Right kidney (tissue), 1 donor: Measurements from ENCODE around the gene NOL4L.

Source experiments
- DNase-seq: peaks from one replicate; pipeline ENCODE4 v3.0.0-alpha.2; 2016

The NOL4L gene

DNA sequence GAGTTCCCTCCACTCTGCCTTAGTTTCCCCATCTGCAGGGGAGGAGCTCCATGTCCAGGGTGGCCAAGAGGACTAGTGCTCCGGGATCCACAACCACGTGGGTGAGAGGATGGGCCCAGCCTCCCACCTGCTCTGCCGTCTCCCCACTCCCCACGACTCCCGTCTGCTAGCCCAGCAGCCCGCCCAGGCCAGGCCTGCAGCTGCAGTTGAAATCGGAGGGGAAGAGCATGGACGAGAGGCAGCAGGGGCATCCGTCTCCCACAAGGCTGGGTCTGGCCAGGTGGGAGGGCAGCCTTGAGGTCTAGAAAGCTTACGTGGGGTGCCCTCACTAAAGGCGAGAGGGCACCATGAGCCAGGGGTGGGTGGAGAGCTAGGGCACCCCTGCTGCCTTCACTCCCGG lies 8.6 kb downstream of the NOL4L start:
- DNase-seq: no peak

DNA sequence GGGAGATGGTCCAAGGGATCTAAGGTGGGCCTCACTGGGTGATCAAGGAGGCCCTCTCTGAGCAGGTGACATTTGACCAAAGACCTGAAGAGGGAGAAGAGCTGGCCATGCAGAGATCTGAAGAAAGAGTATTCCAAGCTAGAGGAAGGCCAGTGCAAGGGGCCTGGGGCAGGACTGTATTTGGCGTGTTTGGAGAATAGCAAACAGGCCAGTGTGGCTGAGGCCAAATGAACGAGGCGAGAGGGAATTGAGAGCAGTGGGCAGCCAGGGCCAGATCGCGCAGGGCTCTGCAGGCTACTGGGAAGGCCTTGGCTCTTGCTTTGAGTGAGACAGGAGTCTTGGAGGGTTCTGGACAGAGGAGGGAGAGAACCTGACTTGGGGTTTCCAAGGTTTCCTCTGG lies 9.3 kb downstream of the NOL4L start:
- no peak for DNase-seq

DNA sequence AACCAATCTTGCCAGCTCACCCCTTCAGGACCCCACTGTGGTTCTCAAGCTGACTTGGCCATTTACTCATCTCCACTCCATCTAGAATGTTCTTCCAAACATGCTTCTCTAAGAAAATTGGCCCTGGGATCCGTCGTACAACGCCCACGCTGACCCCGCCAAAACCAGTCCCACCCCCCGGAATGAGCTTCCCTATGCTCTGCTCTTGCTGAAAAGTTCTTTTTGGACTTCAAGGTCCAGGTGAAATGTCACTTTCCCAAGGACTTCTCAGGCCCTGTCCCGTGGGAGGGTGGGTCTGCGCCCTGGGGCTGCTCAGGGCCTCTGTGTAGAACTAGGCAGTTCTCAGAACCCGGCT lies 9.9 kb downstream of the NOL4L start:
- no peak for DNase-seq

DNA sequence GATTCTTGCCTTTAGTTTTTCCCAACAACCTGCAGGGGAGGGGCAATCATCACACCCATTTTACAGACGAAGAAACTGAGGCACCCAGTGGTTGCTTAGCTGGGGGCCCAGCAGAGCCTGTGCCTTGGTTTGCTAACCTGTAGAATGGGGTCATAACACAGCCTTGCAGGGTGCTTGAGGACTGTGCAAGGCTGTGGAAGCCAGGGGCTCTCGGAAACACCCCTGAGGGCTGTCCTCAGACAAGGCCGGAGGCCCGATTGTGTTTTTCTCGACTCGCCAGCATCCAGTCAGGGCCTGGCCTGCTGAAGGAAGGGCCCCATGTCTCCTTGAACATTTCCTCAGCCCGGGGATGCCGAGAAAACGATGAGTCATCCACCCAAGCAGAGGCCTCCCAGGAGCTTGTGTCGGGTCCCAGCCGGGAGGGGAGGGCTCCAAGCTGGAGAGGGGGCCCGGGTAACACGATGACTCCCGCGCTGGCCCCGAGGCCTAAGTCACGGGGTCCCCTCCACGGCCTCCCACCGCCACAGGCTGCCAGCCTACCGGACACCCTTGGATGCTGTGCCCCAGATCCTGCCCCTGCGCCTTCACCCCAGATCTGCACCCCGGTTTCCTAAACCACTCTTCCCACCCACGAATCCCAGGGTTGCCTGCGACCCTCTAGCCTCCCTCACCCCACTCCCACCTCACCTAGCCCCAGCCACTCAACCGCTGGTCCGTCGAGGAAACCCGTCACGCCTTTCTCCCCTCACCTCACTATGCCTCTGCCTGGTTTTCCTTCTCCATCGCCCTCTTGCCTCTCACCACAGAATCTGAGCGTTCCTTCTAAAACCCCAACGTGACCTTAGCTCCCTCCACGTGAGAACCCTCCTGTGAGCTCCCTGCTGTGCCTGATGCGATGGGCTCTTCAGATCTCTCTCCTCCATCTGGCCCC lies 10.6 kb downstream of the NOL4L start:
- DNase-seq: no peak

DNA sequence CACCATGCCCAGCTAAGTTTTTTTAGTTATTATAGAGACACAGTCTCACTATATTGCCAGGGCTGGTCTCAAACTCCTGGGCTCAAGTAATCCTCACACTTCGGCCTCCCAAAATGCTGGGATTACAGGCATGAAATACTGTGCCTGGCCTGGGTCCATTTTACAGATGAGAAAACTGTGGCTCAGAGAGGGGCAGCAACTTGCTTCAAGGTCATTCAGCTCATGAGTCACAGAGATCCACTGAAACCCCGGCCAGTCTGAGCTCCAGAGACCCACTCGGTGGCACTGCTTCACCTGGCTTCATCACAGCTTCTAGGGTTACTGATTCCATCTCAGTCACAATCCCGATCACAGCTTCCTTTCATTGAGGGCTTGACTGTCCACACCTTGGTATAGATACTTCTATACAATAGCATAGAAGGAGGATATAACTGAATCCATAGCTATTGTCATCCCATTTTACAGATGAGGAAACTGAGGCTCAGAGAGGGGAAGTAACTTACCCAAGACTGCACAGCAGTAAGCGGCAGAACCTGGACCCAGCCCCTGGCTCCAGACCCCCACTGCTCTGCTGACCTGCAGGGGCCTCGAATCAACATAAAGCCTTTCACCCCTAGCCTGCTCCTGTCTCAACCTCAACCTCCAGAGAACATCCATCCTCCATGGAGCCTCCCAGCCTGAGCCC lies 11.8 kb downstream of the NOL4L start:
- DNase-seq: no peak

DNA sequence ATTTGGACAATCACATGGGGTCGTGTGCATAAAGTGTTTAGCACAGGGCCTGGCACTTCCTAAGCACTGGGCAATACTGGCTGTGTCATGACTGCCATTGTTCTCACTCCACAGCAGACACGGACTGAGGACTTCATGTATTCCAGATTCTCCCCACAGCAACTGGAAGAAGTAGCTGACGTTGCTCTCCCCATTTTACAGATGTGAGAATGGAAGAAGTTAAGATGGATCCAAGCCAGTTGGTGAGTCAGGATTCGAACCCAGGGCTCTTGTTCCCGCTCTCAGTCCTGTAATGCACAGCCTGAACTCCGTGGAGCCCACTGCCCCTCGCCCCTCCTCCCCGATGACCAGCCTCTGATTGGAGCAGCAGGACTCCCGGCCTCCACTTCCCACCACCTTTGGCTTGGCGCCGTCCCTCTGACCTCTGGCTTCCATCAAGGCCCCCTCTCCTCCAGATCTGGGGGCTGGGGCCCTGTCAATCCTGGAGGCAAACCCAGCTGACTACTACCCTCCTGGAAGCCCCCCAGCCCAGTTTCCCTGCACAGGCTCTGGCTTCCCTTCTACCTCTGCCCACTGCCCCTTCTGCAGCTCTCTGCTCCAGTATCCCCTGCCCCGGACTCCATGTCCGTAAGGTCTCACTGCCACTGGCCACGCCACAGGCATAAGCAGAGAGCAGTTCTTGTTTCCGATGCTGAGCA lies 12.7 kb downstream of the NOL4L start:
- no peak for DNase-seq

DNA sequence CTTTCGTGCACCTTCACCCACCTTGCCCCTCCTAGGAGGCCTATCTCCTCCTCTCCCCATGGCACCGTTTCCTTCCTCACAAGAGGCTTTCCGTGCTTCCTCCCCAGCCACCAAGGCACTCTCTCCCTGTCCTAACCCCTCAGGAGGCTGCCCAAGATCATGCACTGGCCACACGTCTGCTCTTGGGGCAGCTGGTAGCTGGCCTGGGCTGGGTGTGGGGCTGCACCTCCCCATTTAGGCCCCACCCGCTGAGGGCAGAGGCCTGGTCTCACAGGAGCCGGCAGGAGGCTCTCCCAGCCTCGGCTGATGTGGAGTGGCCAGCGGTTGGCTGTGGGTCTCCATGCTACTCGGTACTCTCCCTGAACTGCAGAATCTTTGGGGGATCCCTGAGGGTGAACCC lies 13.6 kb downstream of the NOL4L start:
- no peak for DNase-seq

DNA sequence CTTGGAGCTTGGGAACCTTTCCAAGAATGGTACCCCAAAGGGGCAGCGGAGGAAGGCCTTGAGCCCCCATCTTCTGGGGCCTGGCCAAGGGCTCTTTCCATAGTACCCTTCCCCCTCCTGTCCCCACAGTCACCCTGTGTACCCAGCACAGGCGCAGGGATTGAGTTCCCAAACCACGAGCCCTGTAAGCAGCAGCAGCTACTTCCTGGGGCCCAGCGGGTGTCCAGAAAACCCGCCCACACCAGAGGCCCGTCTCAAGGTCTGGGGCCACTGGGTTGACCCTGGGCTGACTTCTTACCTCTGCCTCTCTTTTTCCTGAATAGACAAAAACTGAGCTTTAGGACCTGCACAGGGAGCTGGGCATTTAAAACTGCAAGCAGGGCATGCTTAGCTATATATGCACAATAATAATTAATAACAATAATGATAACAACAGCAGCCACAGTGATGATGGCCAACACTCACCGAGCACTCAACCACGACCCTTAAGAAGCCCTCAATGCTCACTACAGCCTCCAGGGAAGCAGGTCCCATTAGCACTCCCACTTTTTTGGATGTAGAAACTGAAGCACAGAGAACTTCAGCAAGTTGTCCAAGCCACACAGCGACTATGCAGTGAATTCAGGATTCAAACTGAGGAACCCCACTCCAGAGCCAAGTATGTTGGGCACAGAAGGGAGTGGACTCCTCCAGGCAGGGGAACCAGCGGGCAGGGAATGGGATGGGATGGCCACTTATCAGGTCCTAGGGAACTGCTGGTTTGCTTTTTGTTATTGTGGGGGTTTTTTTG lies 14.5 kb downstream of the NOL4L start:
- DNase-seq: no peak

DNA sequence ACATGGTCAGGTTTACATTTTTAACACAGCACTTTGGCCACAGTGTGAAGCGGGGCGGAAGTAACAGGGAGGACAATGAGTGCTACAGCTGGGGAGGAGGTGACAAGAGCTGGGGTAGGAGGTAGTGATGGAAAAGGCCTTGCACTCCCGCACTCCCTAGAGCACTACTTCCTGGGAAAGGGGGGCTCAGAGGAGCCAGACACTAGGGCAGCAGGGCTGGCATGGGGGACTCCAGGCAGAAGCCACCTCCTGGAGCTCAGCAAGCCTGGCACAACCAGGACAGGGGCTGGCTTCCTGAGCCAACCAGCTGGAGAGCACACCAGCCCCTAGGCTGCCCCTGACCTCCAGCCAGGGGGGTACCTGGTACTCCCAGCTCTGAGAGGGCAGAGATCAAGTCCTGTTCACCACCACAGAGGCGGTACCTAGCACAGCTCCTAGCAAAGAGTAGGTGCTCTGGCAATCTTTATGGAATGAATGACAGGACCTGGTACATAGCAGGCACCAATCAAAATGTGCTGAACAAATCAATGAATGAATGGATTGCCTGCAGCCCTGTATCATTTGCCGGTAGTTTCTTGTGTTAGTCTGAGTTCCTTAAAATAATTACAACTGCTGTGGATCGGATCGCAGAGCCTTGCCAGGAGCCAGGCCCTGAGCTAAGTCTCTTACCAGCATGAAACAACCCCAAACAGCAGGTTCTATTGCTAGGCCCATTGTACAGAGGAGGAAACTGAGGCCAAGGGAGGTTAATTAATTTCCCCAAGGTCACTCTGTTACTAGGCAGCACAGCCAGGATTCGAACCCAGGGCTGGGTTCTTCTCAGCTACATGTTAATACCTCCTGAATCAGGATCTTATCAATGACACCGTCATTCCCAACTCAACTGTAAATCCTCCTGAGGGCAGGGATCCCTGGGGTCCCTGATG lies 15.5 kb downstream of the NOL4L start:
- no peak for DNase-seq

DNA sequence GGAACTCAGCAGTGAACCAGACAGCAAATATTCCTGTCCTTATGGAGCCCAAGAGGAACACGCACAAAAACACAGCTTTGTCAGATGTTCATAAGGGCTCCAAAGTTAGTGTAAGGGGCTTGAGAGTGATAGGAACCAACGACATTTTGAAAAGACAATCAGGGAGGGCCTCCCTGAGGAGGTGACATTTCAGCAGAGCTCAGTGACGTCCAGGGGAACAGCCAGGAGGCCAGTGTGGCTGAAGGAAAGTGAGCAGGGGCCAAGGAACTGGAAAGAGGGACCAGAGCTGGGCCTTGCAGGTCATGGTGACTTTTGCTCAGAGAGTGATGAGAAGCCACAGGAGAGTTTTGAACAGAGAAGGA lies 16.1 kb downstream of the NOL4L start:
- no peak for DNase-seq

DNA sequence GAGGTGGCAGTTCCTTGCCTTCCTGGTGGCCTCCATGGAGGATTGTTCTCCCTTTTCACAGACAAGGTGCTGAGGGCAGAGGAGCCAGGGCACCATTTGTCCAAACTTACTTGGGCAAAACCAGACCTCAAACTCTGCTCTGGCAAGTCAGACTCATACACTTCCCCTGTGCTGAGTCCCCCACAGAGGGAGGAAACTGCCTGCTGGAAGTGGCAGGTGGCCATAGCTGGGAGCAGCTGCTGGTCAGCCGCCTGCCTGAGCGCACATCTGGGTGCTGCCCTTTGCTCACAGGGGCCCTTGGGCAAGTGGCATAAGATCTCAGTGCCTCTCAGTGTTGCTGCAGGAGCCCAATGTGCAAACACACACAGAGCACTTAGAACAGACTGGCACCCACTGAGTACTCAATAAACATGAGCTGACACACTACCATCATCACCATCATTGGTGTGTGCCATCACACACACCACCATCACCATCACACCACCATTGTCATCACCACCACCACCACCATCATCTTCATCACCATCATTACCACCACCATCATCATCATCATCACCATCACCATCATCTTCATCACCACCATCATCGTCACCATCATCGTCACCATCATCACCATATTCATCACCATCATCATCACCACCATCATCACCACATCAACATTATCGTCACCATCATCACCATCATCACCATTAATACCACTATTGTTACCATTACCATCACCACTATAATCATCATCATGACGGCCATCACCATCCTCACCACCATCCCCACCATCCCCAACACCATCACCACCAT lies 17.6 kb downstream of the NOL4L start:
- DNase-seq: no peak

DNA sequence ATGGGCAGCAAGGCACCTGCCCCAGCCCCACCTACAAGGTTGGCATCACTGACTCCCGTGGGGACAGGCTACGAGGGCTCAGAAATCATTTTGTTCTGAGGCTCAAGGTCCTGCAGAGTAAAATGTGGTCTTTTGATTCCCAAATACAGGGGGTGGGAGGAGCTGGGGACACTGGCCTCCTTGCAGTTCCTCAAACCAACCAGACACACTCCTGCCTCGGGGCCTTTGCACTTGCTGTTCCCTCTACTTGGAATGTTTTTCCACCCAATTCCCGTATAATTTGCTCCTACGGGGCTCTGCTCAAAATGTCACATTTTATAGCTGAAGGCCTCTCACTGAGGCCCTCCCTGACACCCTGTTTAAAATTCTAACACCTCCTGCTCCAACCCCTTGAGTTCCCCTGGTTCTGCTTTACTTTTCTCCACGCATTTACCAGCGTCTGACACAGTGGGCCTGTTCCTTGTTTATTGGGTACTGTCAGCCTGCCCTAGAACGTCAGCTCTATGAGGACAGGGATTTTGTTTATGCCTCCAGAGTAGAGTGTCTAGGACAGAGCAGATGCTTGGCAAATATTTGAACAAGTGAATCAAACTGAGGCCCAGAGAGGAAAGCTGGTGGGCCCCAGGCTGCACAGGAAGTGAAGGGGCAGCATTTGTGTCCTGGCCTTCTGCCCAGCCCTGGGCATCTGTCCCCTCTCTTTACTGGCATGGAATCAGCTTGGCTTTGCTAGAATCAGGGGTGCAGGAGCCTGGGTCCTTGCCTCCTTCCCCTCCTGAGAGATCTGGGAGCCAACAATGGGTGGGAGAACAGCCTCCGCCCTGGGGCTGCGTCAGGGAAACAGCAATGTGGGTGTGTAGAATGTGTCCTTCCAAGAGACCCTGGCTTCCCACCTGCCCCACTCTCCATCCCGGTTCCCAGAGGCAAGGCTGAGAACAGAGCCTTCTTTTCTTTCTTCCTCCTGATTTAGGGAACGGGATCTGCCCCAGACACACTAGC lies 18.5 kb downstream of the NOL4L start:
- no peak for DNase-seq

DNA sequence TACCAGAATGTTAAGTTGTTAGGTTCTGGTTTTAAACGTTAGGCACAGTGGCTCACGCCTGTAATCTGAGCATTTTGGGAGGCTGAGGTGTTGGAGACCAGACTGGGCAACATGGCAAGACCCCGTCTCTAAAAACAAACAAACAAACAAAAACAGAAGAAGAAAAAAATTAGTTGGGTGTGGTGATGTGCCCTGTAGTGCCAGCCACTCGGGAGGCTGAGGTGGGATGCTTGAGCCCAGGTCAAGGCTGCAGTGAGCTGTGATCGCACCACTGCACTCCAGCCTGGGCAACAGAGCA lies 19.4 kb downstream of the NOL4L start:
- DNase-seq: no peak

DNA sequence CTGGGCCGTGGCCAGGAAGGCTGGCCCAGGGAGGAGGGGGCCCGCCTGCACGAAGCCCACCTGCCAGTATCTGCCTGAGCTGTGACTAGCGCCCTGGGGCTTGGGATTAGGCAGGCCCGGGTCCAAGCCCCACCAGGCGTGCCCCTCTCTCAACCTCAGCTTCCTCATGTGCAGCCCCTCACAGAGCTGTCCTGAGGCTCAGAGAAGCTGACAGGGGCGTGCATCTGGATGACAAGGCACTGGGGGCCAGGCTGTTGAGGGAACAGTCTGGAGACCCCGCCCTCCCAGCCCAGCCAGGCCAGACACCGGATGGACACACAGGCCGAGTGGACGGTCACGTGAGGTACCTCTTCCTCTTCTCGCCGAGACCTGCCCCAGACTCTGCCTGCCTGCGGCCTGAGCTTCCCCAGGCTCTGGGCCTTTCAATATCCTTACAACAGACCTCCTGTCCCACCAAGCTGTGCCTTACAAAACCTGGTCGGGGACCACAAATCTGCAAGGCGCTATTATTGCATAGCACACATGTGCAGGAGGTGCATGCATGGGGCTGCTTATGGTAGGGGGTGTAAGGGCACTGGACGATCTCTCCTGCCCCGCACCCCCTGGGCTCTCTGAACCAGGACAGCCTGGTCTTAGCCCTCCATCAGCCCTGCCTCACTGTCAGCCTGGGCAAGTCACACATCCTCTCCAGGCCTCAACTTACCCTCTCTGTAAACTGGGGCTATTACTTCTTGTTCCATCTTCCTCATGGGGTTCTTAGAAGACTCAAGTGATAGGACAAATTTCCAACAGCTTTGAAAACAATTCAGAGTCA lies 20.0 kb downstream of the NOL4L start:
- no peak for DNase-seq

DNA sequence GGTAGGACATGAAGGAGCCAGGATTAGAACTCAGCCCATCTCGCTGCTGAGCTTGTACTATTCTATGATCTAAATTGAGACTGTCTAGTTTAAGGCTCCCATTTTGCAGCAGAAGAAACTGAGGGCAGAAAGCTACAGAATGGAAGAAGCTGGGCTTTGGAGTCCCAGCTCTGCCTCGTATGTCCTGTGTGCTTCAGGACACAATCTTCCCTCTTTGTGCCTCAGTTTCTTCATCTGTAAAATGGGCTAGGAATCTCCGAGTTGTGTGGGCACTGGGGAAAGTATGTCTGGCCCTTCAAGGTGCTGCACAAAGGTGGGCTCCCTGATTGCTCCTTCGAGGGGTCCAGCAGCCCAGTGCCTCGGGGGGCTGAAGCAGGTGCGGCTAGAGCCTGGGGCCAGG lies 20.7 kb downstream of the NOL4L start:
- DNase-seq: no peak

DNA sequence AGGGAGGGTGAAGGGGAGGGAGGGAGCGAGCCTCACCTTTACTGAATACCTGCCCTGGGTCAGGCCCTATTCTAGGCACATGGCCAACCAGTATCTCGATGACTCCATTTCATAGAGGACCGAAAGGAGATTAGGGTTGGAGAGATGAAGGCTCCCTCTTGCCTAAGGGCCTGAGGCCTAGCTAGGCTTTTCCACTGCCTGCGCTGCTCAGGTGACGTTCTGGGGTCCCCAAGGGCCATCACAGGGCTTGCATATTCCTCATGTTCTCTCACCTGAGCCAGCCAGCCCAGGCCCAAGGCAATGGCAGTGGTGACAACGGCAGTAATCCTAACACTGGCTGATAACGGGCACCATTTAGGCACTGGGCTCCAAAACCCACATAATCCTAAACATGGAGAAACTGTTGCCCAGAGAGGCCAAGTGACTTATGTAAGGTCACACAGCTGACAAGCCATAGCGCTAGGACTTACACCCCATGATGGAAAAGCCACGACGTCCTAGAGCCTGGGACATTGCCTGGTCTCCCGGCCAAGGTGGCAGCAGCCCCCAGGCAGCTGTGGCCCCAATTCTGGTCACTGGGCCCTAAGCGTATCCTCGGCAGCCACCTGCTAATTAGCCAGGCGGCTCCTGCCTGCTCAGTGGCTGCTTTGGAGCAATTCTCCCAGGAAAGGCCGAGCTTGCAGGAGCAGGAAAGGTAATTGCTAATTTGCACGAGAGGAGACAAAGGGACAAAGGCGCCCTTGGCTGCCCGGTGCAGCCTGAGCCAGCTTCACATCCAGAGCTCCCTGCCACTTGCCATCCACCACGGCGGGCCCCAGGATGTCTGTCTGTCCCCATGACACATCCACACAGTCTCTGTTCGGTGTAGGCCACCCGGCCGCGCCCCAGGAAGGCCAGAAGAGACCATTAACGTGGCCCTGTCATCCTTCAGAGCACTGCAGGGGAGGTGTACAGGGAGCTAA lies 21.5 kb downstream of the NOL4L start:
- no peak for DNase-seq

DNA sequence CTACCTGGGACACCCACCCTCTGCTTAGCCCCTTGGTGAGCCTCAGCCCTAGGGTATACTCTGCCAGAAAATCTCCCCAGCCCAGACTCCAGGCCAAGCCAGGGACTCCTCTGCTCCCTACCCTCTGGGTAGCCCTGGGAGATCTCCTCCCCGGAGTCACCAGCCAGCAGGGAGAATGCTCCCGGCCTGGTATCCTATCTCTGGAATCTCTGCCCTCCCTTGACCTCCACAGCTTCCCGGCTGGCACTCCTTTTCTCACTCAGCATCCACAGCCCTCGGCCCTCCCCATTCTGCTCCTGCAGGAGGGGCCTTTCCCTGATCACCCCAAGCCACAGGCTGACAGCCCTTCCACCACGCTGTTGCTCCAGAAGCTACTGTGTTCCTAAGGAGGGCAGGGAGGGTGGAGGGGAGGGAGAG lies 22.6 kb downstream of the NOL4L start:
- DNase-seq: no peak
